ENCODE data around the gene E2F1.

E2F1 gene

GRCh38 chr20:33656010-33656782, 30.0 kb downstream of the E2F1 start:
- Histone ChIP-seq H3K79me1 (ENCODE audit: low read depth, low read length) (peaks cover 3% of the 10 kb centered on the region), H3K4me3 (ENCODE audit: low read length in 2 of 2) (no peak overlapping the region), H3K36me3 (replicated peaks in 1 of 2; ENCODE audit: control insufficient read depth in 2 of 2, insufficient read depth in 2 of 2, low read length in 2 of 2) (peaks cover 4 to 14% of the 10 kb centered on the region in 2 donors), H2BK120ac (ENCODE audit: low read depth, low read length) (no peak overlapping the region), H4K8ac (ENCODE audit: low read depth, low read length) (no peak overlapping the region), H3K4me2 (ENCODE audit: insufficient read depth, low read length, poor library complexity, severe bottlenecking) (no peak overlapping the region), H3K4me1 (ENCODE audit: control insufficient read depth in 2 of 2, insufficient read depth in 1 of 2, low read depth in 1 of 2, low read length in 2 of 2) (peaks cover 0 to 2% of the 10 kb centered on the region in 2 donors), H3K14ac (ENCODE audit: low read length) (no peak overlapping the region), H2BK12ac (ENCODE audit: low read length) (no peak overlapping the region), H3K23ac (ENCODE audit: low read depth, low read length, poor library complexity) (no peak overlapping the region), H3K4ac (ENCODE audit: low read length) (no peak overlapping the region), H2AK5ac (ENCODE audit: low read depth, low read length) (no peak overlapping the region), H2BK15ac (ENCODE audit: low read length) (no peak overlapping the region), H3K9ac (ENCODE audit: low read depth, low read length, poor library complexity) (no peak overlapping the region), H3K9me3 (replicated peaks in 1 of 2; ENCODE audit: control insufficient read depth in 2 of 2, insufficient read depth in 1 of 2, low read depth in 1 of 2, low read length in 2 of 2) (no peaks in the 10 kb centered on the region), H2AFZ (ENCODE audit: low read length) (no peak overlapping the region), H4K91ac (ENCODE audit: low read depth, low read length, poor library complexity) (no peak overlapping the region), H2BK5ac (ENCODE audit: low read length) (peak overlapping the region; percentile 66), H3K27ac (replicated peaks; ENCODE audit: low read length) (no peak overlapping the region), H3K27me3 (ENCODE audit: control insufficient read depth in 3 of 3, insufficient read depth in 3 of 3, low read depth in 1 of 3, low read length in 3 of 3) (no peaks in the 10 kb centered on the region), H3K18ac (ENCODE audit: low read length) (no peak overlapping the region)
- no CpG with 5 or more reads among the region's 10 CpGs for WGBS, 2 donors (ENCODE audit: extremely low coverage in 2 of 2, insufficient read length in 2 of 2, insufficient replicate concordance in 1 of 2)
- DNase-seq (ENCODE audit: low spot score), result no peak

- Histone ChIP-seq H4K8ac (ENCODE audit: low read depth, low read length) (no peak overlapping the region), H3K9me3 (replicated peaks in 1 of 2; ENCODE audit: control insufficient read depth in 2 of 2, insufficient read depth in 1 of 2, low read depth in 1 of 2, low read length in 2 of 2) (no peaks in the 10 kb centered on the region)
These were observed 31.0 kb downstream of the E2F1 start for GRCh38 chr20:33655164-33655563.

GRCh38 chr20:33654680-33655161, 31.5 kb downstream of the E2F1 start:
- no peak for DNase-seq (ENCODE audit: low spot score)
- Histone ChIP-seq H2BK5ac (ENCODE audit: low read length) (no peak overlapping the region), H3K9me3 (replicated peaks in 1 of 2; ENCODE audit: control insufficient read depth in 2 of 2, insufficient read depth in 1 of 2, low read depth in 1 of 2, low read length in 2 of 2) (no peaks in the 10 kb centered on the region), H3K27me3 (ENCODE audit: control insufficient read depth in 3 of 3, insufficient read depth in 3 of 3, low read depth in 1 of 3, low read length in 3 of 3) (no peaks in the 10 kb centered on the region), H3K4me1 (ENCODE audit: control insufficient read depth in 2 of 2, insufficient read depth in 1 of 2, low read depth in 1 of 2, low read length in 2 of 2) (peaks cover 0 to 2% of the 10 kb centered on the region in 2 donors), H3K23ac (ENCODE audit: low read depth, low read length, poor library complexity) (peak overlapping the region; percentile 10), H2AFZ (ENCODE audit: low read length) (no peak overlapping the region), H3K14ac (ENCODE audit: low read length) (peak overlapping the region; percentile 6), H3K36me3 (replicated peaks in 1 of 2; ENCODE audit: control insufficient read depth in 2 of 2, insufficient read depth in 2 of 2, low read length in 2 of 2) (peaks cover 4 to 14% of the 10 kb centered on the region in 2 donors), H4K91ac (ENCODE audit: low read depth, low read length, poor library complexity) (no peak overlapping the region), H3K4me3 (ENCODE audit: low read length in 2 of 2) (no peak overlapping the region), H3K79me1 (ENCODE audit: low read depth, low read length) (peaks cover 3% of the 10 kb centered on the region), H2BK15ac (ENCODE audit: low read length) (no peak overlapping the region), H3K27ac (replicated peaks; ENCODE audit: low read length) (no peak overlapping the region), H3K9ac (ENCODE audit: low read depth, low read length, poor library complexity) (no peak overlapping the region), H3K4ac (ENCODE audit: low read length) (no peak overlapping the region), H2BK120ac (ENCODE audit: low read depth, low read length) (no peak overlapping the region), H4K8ac (ENCODE audit: low read depth, low read length) (no peak overlapping the region), H3K4me2 (ENCODE audit: insufficient read depth, low read length, poor library complexity, severe bottlenecking) (no peak overlapping the region), H2BK12ac (ENCODE audit: low read length) (no peak overlapping the region), H3K18ac (ENCODE audit: low read length) (peak overlapping the region; percentile 20), H2AK5ac (ENCODE audit: low read depth, low read length) (no peak overlapping the region)
- whole genome bisulfite sequencing, 2 donors (ENCODE audit: extremely low coverage in 2 of 2, insufficient read length in 2 of 2, insufficient replicate concordance in 1 of 2), result no CpG with 5 or more reads among the region's 14 CpGs

More at GRCh38 chr20:33655164-33655563, 31.0 kb downstream of the E2F1 start:
- peak overlapping the region; percentile 10 for H3K23ac ChIP-seq (ENCODE audit: low read depth, low read length, poor library complexity)
- peak overlapping the region; percentile 20 for H3K18ac ChIP-seq (ENCODE audit: low read length)
- no peak for DNase-seq (ENCODE audit: low spot score)
- no peaks in the 10 kb centered on the region for H3K27me3 ChIP-seq (ENCODE audit: control insufficient read depth in 3 of 3, insufficient read depth in 3 of 3, low read depth in 1 of 3, low read length in 3 of 3)
- no peak overlapping the region for H3K4me2 ChIP-seq (ENCODE audit: insufficient read depth, low read length, poor library complexity, severe bottlenecking)
- H2BK5ac ChIP-seq (ENCODE audit: low read length), result no peak overlapping the region
- peak overlapping the region; percentile 6 for H3K14ac ChIP-seq (ENCODE audit: low read length)
- H3K27ac ChIP-seq (replicated peaks; ENCODE audit: low read length), result no peak overlapping the region
- H3K9ac ChIP-seq (ENCODE audit: low read depth, low read length, poor library complexity), result no peak overlapping the region
- H3K4me3 ChIP-seq (ENCODE audit: low read length in 2 of 2), result no peak overlapping the region
- no peak overlapping the region for H2BK15ac ChIP-seq (ENCODE audit: low read length)
- no peak overlapping the region for H3K4ac ChIP-seq (ENCODE audit: low read length)
- no peak overlapping the region for H2BK120ac ChIP-seq (ENCODE audit: low read depth, low read length)
- no peak overlapping the region for H2BK12ac ChIP-seq (ENCODE audit: low read length)
- peaks cover 0 to 2% of the 10 kb centered on the region in 2 donors for H3K4me1 ChIP-seq (ENCODE audit: control insufficient read depth in 2 of 2, insufficient read depth in 1 of 2, low read depth in 1 of 2, low read length in 2 of 2)
- H2AFZ ChIP-seq (ENCODE audit: low read length), result no peak overlapping the region
- peaks cover 3% of the 10 kb centered on the region for H3K79me1 ChIP-seq (ENCODE audit: low read depth, low read length)
- no peak overlapping the region for H2AK5ac ChIP-seq (ENCODE audit: low read depth, low read length)
- no CpG with 5 or more reads among the region's 4 CpGs for WGBS, 2 donors (ENCODE audit: extremely low coverage in 2 of 2, insufficient read length in 2 of 2, insufficient replicate concordance in 1 of 2)
- H3K36me3 ChIP-seq (replicated peaks in 1 of 2; ENCODE audit: control insufficient read depth in 2 of 2, insufficient read depth in 2 of 2, low read length in 2 of 2), result peaks cover 4 to 14% of the 10 kb centered on the region in 2 donors
- H4K91ac ChIP-seq (ENCODE audit: low read depth, low read length, poor library complexity), result no peak overlapping the region

GRCh38 chr20:33653900-33654596, 32.1 kb downstream of the E2F1 start:
- no peak overlapping the region for H2BK120ac ChIP-seq (ENCODE audit: low read depth, low read length)
- no peak for DNase-seq (ENCODE audit: low spot score)
- no CpG with 5 or more reads among the region's 11 CpGs for WGBS, 2 donors (ENCODE audit: extremely low coverage in 2 of 2, insufficient read length in 2 of 2, insufficient replicate concordance in 1 of 2)

More at GRCh38 chr20:33653900-33654596, 32.1 kb downstream of the E2F1 start:
- Histone ChIP-seq H2BK5ac (ENCODE audit: low read length) (no peak overlapping the region), H3K79me1 (ENCODE audit: low read depth, low read length) (peaks cover 3% of the 10 kb centered on the region), H3K4ac (ENCODE audit: low read length) (no peak overlapping the region), H2BK15ac (ENCODE audit: low read length) (no peak overlapping the region), H3K27me3 (ENCODE audit: control insufficient read depth in 3 of 3, insufficient read depth in 3 of 3, low read depth in 1 of 3, low read length in 3 of 3) (no peaks in the 10 kb centered on the region), H4K8ac (ENCODE audit: low read depth, low read length) (no peak overlapping the region), H3K4me3 (ENCODE audit: low read length in 2 of 2) (no peak overlapping the region), H4K91ac (ENCODE audit: low read depth, low read length, poor library complexity) (no peak overlapping the region), H3K18ac (ENCODE audit: low read length) (no peak overlapping the region), H2AK5ac (ENCODE audit: low read depth, low read length) (no peak overlapping the region), H2AFZ (ENCODE audit: low read length) (no peak overlapping the region), H3K27ac (replicated peaks; ENCODE audit: low read length) (no peak overlapping the region), H3K9me3 (replicated peaks in 1 of 2; ENCODE audit: control insufficient read depth in 2 of 2, insufficient read depth in 1 of 2, low read depth in 1 of 2, low read length in 2 of 2) (no peaks in the 10 kb centered on the region), H3K36me3 (replicated peaks in 1 of 2; ENCODE audit: control insufficient read depth in 2 of 2, insufficient read depth in 2 of 2, low read length in 2 of 2) (peaks cover 4 to 12% of the 10 kb centered on the region in 2 donors), H2BK12ac (ENCODE audit: low read length) (no peak overlapping the region), H3K4me2 (ENCODE audit: insufficient read depth, low read length, poor library complexity, severe bottlenecking) (no peak overlapping the region), H3K9ac (ENCODE audit: low read depth, low read length, poor library complexity) (no peak overlapping the region), H3K4me1 (ENCODE audit: control insufficient read depth in 2 of 2, insufficient read depth in 1 of 2, low read depth in 1 of 2, low read length in 2 of 2) (peaks cover 0 to 5% of the 10 kb centered on the region in 2 donors), H3K14ac (ENCODE audit: low read length) (no peak overlapping the region), H3K23ac (ENCODE audit: low read depth, low read length, poor library complexity) (peak overlapping the region; percentile 11)
